ENCODE data around the gene ATP6V1A. TPM values are rescaled to one million over a fixed set of nuclear protein-coding genes. Genes with fewer than 3 reads are reported as not detected.

The ATP6V1A gene
- total and polyA plus RNA-seq, 2 of the 13 experiments (the other 11 are each of a cell fraction or from before 2014, with no cell fraction given) = 23.4 to 95.1 TPM

- TF ChIP-seq, protein P1, sequence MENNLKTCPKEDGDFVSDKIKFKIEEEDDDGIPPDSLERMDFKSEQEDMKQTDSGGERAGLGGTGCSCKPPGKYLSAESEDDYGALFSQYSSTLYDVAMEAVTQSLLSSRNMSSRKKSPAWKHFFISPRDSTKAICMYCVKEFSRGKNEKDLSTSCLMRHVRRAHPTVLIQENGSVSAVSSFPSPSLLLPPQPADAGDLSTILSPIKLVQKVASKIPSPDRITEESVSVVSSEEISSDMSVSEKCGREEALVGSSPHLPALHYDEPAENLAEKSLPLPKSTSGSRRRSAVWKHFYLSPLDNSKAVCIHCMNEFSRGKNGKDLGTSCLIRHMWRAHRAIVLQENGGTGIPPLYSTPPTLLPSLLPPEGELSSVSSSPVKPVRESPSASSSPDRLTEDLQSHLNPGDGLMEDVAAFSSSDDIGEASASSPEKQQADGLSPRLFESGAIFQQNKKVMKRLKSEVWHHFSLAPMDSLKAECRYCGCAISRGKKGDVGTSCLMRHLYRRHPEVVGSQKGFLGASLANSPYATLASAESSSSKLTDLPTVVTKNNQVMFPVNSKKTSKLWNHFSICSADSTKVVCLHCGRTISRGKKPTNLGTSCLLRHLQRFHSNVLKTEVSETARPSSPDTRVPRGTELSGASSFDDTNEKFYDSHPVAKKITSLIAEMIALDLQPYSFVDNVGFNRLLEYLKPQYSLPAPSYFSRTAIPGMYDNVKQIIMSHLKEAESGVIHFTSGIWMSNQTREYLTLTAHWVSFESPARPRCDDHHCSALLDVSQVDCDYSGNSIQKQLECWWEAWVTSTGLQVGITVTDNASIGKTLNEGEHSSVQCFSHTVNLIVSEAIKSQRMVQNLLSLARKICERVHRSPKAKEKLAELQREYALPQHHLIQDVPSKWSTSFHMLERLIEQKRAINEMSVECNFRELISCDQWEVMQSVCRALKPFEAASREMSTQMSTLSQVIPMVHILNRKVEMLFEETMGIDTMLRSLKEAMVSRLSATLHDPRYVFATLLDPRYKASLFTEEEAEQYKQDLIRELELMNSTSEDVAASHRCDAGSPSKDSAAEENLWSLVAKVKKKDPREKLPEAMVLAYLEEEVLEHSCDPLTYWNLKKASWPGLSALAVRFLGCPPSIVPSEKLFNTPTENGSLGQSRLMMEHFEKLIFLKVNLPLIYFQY (CRISPR knock-in tag; IDR thresholded peaks at IDR 0.05; ENCODE audit: borderline replicate concordance) = 0 out of 2 replicates have a peak, but pooled peaks have one; percentile 42
- TF ChIP-seq PHF20 (CRISPR knock-in tag; IDR thresholded peaks at IDR 0.05) (no peak), ZNF501 (CRISPR knock-in tag; IDR thresholded peaks at IDR 0.05) (no peak), RERE (CRISPR knock-in tag; IDR thresholded peaks at IDR 0.05; ENCODE audit: low read depth) (no peak), ZNF703 (CRISPR knock-in tag; IDR thresholded peaks at IDR 0.05; ENCODE audit: borderline replicate concordance) (no peak; the same call in 1 of the 2 replicates), ZIK1 (CRISPR knock-in tag; IDR thresholded peaks at IDR 0.05; ENCODE audit: borderline replicate concordance, low read depth) (no peak), JUNB (CRISPR knock-in tag; IDR thresholded peaks at IDR 0.05; ENCODE audit: borderline replicate concordance) (no peak)
- TF ChIP-seq, protein P2, sequence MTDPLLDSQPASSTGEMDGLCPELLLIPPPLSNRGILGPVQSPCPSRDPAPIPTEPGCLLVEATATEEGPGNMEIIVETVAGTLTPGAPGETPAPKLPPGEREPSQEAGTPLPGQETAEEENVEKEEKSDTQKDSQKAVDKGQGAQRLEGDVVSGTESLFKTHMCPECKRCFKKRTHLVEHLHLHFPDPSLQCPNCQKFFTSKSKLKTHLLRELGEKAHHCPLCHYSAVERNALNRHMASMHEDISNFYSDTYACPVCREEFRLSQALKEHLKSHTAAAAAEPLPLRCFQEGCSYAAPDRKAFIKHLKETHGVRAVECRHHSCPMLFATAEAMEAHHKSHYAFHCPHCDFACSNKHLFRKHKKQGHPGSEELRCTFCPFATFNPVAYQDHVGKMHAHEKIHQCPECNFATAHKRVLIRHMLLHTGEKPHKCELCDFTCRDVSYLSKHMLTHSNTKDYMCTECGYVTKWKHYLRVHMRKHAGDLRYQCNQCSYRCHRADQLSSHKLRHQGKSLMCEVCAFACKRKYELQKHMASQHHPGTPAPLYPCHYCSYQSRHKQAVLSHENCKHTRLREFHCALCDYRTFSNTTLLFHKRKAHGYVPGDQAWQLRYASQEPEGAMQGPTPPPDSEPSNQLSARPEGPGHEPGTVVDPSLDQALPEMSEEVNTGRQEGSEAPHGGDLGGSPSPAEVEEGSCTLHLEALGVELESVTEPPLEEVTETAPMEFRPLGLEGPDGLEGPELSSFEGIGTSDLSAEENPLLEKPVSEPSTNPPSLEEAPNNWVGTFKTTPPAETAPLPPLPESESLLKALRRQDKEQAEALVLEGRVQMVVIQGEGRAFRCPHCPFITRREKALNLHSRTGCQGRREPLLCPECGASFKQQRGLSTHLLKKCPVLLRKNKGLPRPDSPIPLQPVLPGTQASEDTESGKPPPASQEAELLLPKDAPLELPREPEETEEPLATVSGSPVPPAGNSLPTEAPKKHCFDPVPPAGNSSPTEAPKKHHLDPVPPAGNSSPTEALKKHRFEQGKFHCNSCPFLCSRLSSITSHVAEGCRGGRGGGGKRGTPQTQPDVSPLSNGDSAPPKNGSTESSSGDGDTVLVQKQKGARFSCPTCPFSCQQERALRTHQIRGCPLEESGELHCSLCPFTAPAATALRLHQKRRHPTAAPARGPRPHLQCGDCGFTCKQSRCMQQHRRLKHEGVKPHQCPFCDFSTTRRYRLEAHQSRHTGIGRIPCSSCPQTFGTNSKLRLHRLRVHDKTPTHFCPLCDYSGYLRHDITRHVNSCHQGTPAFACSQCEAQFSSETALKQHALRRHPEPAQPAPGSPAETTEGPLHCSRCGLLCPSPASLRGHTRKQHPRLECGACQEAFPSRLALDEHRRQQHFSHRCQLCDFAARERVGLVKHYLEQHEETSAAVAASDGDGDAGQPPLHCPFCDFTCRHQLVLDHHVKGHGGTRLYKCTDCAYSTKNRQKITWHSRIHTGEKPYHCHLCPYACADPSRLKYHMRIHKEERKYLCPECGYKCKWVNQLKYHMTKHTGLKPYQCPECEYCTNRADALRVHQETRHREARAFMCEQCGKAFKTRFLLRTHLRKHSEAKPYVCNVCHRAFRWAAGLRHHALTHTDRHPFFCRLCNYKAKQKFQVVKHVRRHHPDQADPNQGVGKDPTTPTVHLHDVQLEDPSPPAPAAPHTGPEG (CRISPR knock-in tag; IDR thresholded peaks at IDR 0.05) = 0 out of 2 replicates have a peak, but pooled peaks have one; percentile 4
- TF ChIP-seq, protein P3, sequence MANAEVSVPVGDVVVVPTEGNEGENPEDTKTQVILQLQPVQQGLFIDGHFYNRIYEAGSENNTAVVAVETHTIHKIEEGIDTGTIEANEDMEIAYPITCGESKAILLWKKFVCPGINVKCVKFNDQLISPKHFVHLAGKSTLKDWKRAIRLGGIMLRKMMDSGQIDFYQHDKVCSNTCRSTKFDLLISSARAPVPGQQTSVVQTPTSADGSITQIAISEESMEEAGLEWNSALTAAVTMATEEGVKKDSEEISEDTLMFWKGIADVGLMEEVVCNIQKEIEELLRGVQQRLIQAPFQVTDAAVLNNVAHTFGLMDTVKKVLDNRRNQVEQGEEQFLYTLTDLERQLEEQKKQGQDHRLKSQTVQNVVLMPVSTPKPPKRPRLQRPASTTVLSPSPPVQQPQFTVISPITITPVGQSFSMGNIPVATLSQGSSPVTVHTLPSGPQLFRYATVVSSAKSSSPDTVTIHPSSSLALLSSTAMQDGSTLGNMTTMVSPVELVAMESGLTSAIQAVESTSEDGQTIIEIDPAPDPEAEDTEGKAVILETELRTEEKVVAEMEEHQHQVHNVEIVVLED (CRISPR knock-in tag; IDR thresholded peaks at IDR 0.05; ENCODE audit: borderline replicate concordance) = no peak
Measured at GRCh38 chr3:113744941-113745755, 1.7 kb upstream of the ATP6V1A start (continued).
